CD14-positive monocyte (primary cell): Measurements from ENCODE around the gene SLC16A13. TPM values are rescaled to one million over a fixed set of nuclear protein-coding genes. Genes with fewer than 3 reads are reported as not detected.

Experiments
- DNase-seq, 3 donors: peaks; one replicate each; pipeline ENCODE4 v3.0.0-alpha.2; 2011 to 2022
- H2AFZ ChIP-seq: 2 replicates; pipeline ENCODE4 v1.6.0; 2012; ENCODE audit warnings: mild to moderate bottlenecking, low read depth, low read length, inconsistent platforms; ENCODE audit not compliant: insufficient read depth, poor library complexity, severe bottlenecking
- H3K27ac ChIP-seq, 2 donors: 1 replicate in 1 of 2; 2 replicates in 1 of 2; pipeline ENCODE4 v1.5.1; 2012 to 2013; ENCODE audit warnings: low read length in 2 of 2, control low read depth in 1 of 2, inconsistent platforms in 1 of 2, low read depth in 1 of 2, mild to moderate bottlenecking in 1 of 2
- H3K27me3 ChIP-seq, 2 donors: one replicate each; pipeline versions ENCODE4 v1.6.0 to v1.6.1; 2011 to 2013; ENCODE audit warnings: low read length in 2 of 2; ENCODE audit not compliant: control insufficient read depth in 2 of 2, insufficient read depth in 2 of 2
- H3K36me3 ChIP-seq, 2 donors: replicated peaks in 1 of 2; 1 replicate in 1 of 2; 2 replicates in 1 of 2; pipeline versions ENCODE4 v1.5.1 to v1.6.1; 2012 to 2013; ENCODE audit warnings: low read length in 2 of 2, control low read depth in 1 of 2, inconsistent platforms in 1 of 2, mild to moderate bottlenecking in 1 of 2; ENCODE audit not compliant: insufficient read depth in 2 of 2, control insufficient read depth in 1 of 2
- H3K4me1 ChIP-seq, 2 donors: 1 replicate in 1 of 2; 2 replicates in 1 of 2; pipeline versions ENCODE4 v1.5.1 to v1.6.1; 2012 to 2013; ENCODE audit warnings: low read length in 2 of 2, control low read depth in 1 of 2, inconsistent platforms in 1 of 2, mild to moderate bottlenecking in 1 of 2, moderate library complexity in 1 of 2; ENCODE audit not compliant: insufficient read depth in 2 of 2, control insufficient read depth in 1 of 2
- H3K4me2 ChIP-seq: replicated peaks from 2 replicates; pipeline ENCODE3; 2012; ENCODE audit warnings: low read length, moderate library complexity, mild to moderate bottlenecking; ENCODE audit not compliant: poor library complexity, severe bottlenecking; ENCODE audit errors: extremely low read depth
- H3K4me3 ChIP-seq, 3 experiments: fragments of 200-600 bp in 1 of 3; sonication (generic) in 1 of 3; replicated peaks in 1 of 3; 1 replicate in 2 of 3; 2 replicates in 1 of 3; pipeline ENCODE4 v1.5.1; 2011 to 2013; ENCODE audit warnings: low read length in 3 of 3, mild to moderate bottlenecking in 3 of 3, control low read depth in 2 of 3, low read depth in 2 of 3, inconsistent platforms in 1 of 3, moderate library complexity in 1 of 3
- H3K79me2 ChIP-seq: 2 replicates; pipeline ENCODE4 v1.6.0; 2012; ENCODE audit warnings: mild to moderate bottlenecking, control low read depth, inconsistent platforms, low read length, moderate library complexity; ENCODE audit not compliant: insufficient read depth
- H3K9ac ChIP-seq: 2 replicates; pipeline ENCODE4 v1.6.0; 2017; ENCODE audit warnings: low read length, mild to moderate bottlenecking; ENCODE audit not compliant: insufficient read depth, poor library complexity, severe bottlenecking
- H3K9me3 ChIP-seq, 2 donors: replicated peaks in 1 of 2; 1 replicate in 1 of 2; 2 replicates in 1 of 2; pipeline versions ENCODE4 v1.5.1 to v1.6.1; 2012 to 2013; ENCODE audit warnings: low read length in 2 of 2, control low read depth in 1 of 2; ENCODE audit not compliant: control insufficient read depth in 1 of 2, insufficient read depth in 1 of 2
- H4K20me1 ChIP-seq: 2 replicates; pipeline ENCODE4 v1.6.0; 2012; ENCODE audit warnings: mild to moderate bottlenecking, low read length, control low read depth, moderate library complexity; ENCODE audit not compliant: insufficient read depth
- H3K27ac Mint-ChIP-seq, 7 donors: one replicate each; pipeline ENCODE4 v1.8.0; 2020; ENCODE audit warnings: mild to moderate bottlenecking in 7 of 7, mixed read lengths in 7 of 7, moderate library complexity in 6 of 7, inconsistent platforms in 2 of 7
- H3K27me3 Mint-ChIP-seq, 3 donors: one replicate each; pipeline ENCODE4 v1.8.0; 2021 to 2022; ENCODE audit warnings: low read depth in 3 of 3, mild to moderate bottlenecking in 3 of 3, mixed read lengths in 3 of 3, moderate library complexity in 3 of 3, inconsistent platforms in 1 of 3
- H3K36me3 Mint-ChIP-seq, 2 donors: one replicate each; pipeline ENCODE4 v1.8.0; 2020; ENCODE audit warnings: mixed read lengths in 2 of 2, inconsistent platforms in 1 of 2, mild to moderate bottlenecking in 1 of 2
- H3K4me1 Mint-ChIP-seq: one replicate; pipeline ENCODE4 v1.8.0; 2020; ENCODE audit warnings: mild to moderate bottlenecking, mixed read lengths
- H3K4me3 Mint-ChIP-seq, 2 donors: one replicate each; pipeline ENCODE4 v1.8.0; 2020; ENCODE audit warnings: mild to moderate bottlenecking in 2 of 2, mixed read lengths in 2 of 2, moderate library complexity in 1 of 2
- H3K9me3 Mint-ChIP-seq, 7 donors: one replicate each; pipeline ENCODE4 v1.8.0; 2020 to 2022; ENCODE audit warnings: mixed read lengths in 7 of 7, mild to moderate bottlenecking in 6 of 7, moderate library complexity in 6 of 7, inconsistent platforms in 2 of 7
- WGBS: methylation state at CpG from one replicate; pipeline ENCODE4 v1.1.5; 2013; ENCODE audit warnings: missing lambda C conversion rate; ENCODE audit not compliant: insufficient coverage; 5-methylcytosine and 5-hydroxymethylcytosine counted together
- intact Hi-C, 2 donors: fragments of 100-400 bp; cut with micrococcal nuclease; formaldehyde crosslinking; loops; one replicate each; pipeline versions ENCODE4 v1.15.0 to v1.15.1; 2023
- polyA plus RNA-seq, 3 donors: library from polyadenylated mRNA; depleted of rRNA in 1 of 3; unstranded in 2 of 3; stranded (reverse) in 1 of 3; fragments of 300-500 nt in 2 of 3; fragments of >200 nt in 1 of 3; fragmentation: Illumina TruSeq in 2 of 3; gene quantifications; 1 replicate in 2 of 3; 2 replicates in 1 of 3; pipeline ENCODE4 v1.2.3, GENCODE V29; 2012 to 2021
- TF ChIP-seq, protein P1 (sequence below): fragments of 200-600 bp; IDR thresholded peaks from one replicate; pipeline ENCODE4 v1.8.0; 2022; ENCODE audit warnings: antibody characterized with exemption, mild to moderate bottlenecking

The SLC16A13 gene
- polyA plus RNA-seq, 3 donors = 0.93 to 3.1 (median 2.2) TPM

DNA sequence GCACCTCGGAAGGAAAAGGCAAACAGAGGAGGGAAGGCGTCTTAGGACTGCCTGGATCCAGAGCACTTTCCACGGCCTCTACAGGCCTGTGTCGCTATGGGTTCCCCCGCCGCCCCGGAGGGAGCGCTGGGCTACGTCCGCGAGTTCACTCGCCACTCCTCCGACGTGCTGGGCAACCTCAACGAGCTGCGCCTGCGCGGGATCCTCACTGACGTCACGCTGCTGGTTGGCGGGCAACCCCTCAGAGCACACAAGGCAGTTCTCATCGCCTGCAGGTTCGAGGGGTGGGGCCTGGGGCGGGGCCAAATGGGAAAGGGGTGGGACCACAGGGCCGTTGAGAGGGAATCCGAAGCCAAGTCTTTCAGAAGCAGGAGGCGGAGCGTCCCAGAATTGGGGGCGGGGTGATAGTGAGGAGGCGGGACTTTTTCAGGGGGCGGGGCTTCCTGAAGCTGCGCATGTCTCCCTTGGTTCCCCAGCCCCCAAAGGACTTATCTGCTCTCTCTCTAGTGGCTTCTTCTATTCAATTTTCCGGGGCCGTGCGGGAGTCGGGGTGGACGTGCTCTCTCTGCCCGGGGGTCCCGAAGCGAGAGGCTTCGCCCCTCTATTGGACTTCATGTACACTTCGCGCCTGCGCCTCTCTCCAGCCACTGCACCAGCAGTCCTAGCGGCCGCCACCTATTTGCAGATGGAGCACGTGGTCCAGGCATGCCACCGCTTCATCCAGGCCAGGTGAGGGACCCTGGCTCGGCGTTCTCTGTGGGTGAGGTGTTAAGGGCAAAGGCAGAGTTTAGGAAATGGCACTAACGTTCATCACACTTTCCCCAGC lies 12.0 kb upstream of the SLC16A13 start:
- peak overlapping the region; percentile 78 to 91 for H3K4me3 Mint-ChIP-seq

DNA sequence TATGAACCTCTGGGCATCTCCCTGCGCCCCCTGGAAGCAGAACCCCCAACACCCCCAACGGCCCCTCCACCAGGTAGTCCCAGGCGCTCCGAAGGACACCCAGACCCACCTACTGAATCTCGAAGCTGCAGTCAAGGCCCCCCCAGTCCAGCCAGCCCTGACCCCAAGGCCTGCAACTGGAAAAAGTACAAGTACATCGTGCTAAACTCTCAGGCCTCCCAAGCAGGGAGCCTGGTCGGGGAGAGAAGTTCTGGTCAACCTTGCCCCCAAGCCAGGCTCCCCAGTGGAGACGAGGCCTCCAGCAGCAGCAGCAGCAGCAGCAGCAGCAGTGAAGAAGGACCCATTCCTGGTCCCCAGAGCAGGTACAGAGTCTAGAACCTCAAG lies 11.4 kb upstream of the SLC16A13 start:
- Mint-ChIP-seq H3K9me3 (peaks cover 0 to 6% (median 0%) of the 10 kb centered on the region in 7 donors), H3K36me3 (peaks cover 2% of the 10 kb centered on the region in 2 donors), H3K27me3 (peaks cover 30 to 33% (median 33%) of the 10 kb centered on the region in 3 donors), H3K27ac (peak overlapping the region in 4 of 7 donors; percentile 23 to 60 (median 44)), H3K4me3 (no peak overlapping the region), H3K4me1 (peaks cover 34% of the 10 kb centered on the region)
- Histone ChIP-seq H3K27ac (no peak overlapping the region), H3K4me2 (no peak overlapping the region), H3K36me3 (no peaks in the 10 kb centered on the region), H3K4me1 (peaks cover 24 to 29% of the 10 kb centered on the region in 2 donors), H4K20me1 (no peaks in the 10 kb centered on the region), H3K79me2 (no peaks in the 10 kb centered on the region), H3K4me3 (no peak overlapping the region), H2AFZ (no peak overlapping the region), H3K9ac (no peak overlapping the region), H3K9me3 (peaks cover 0 to 3% of the 10 kb centered on the region in 2 donors), H3K27me3 (peaks cover 0 to 25% of the 10 kb centered on the region in 2 donors)
- no peak for DNase-seq
- 88% methylated on average over 6 of the region's 8 CpGs for WGBS
- TF ChIP-seq, protein P1, sequence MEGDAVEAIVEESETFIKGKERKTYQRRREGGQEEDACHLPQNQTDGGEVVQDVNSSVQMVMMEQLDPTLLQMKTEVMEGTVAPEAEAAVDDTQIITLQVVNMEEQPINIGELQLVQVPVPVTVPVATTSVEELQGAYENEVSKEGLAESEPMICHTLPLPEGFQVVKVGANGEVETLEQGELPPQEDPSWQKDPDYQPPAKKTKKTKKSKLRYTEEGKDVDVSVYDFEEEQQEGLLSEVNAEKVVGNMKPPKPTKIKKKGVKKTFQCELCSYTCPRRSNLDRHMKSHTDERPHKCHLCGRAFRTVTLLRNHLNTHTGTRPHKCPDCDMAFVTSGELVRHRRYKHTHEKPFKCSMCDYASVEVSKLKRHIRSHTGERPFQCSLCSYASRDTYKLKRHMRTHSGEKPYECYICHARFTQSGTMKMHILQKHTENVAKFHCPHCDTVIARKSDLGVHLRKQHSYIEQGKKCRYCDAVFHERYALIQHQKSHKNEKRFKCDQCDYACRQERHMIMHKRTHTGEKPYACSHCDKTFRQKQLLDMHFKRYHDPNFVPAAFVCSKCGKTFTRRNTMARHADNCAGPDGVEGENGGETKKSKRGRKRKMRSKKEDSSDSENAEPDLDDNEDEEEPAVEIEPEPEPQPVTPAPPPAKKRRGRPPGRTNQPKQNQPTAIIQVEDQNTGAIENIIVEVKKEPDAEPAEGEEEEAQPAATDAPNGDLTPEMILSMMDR = no peak
- intact Hi-C loops = loop anchor here (5.0 kb wide), 1 partner anchor 112 kb away; no protein-coding TSS in a partner anchor

More for the DNA sequence above, 12.0 kb upstream of the SLC16A13 start:
- peak; percentile 95 to 98 (median 97) for DNase-seq
- Histone ChIP-seq H3K4me1 (peaks cover 24 to 29% of the 10 kb centered on the region in 2 donors), H3K4me2 (peak overlapping the region; percentile 77), H4K20me1 (no peaks in the 10 kb centered on the region), H3K27me3 (peaks cover 0 to 25% of the 10 kb centered on the region in 2 donors), H3K9me3 (peaks cover 0 to 3% of the 10 kb centered on the region in 2 donors), H3K9ac (no peak overlapping the region), H3K4me3 (peak overlapping the region in 2 of 3 experiments; percentile 24 to 68), H3K79me2 (no peaks in the 10 kb centered on the region), H3K36me3 (no peaks in the 10 kb centered on the region), H2AFZ (peak overlapping the region; percentile 80), H3K27ac (no peak overlapping the region)
- Mint-ChIP-seq H3K4me1 (peaks cover 30% of the 10 kb centered on the region), H3K36me3 (peaks cover 2% of the 10 kb centered on the region in 2 donors), H3K27ac (peak overlapping the region; percentile 42 to 94 (median 76)), H3K9me3 (peaks cover 0 to 6% (median 0%) of the 10 kb centered on the region in 7 donors), H3K27me3 (peaks cover 31 to 35% (median 33%) of the 10 kb centered on the region in 3 donors)
- WGBS = 41% methylated on average over 43 of the region's 51 CpGs
- intact Hi-C loops = loop anchor here (5.0 kb wide), 1 partner anchor 111 kb away; no protein-coding TSS in a partner anchor
- TF ChIP-seq, protein P1 = no peak
